HL-60 (cell line): Measurements from ENCODE around the gene PKIB.
A peak's percentile ranks its signal among the peaks of the same experiment; 100 is the strongest.

Experiments used
- GABPA ChIP-seq: IDR thresholded peaks from 2 replicates; pipeline ENCODE4 v1.6.1; 2012; ENCODE audit warnings: low read depth
- POLR2AphosphoS5 ChIP-seq: IDR thresholded peaks from 2 replicates; pipeline ENCODE4 v1.6.1; 2012; ENCODE audit warnings: low read depth
- SPI1 ChIP-seq: IDR thresholded peaks from 2 replicates; pipeline ENCODE4 v1.6.1; 2012; ENCODE audit warnings: low read depth, mild to moderate bottlenecking, borderline replicate concordance
- TF ChIP-seq, protein P1 (sequence below): IDR thresholded peaks from one replicate; pipeline ENCODE4 v1.5.1; 2011; ENCODE audit warnings: low read length, control low read depth, inconsistent platforms; ENCODE audit not compliant: insufficient read depth
- TF ChIP-seq, protein P2 (sequence below): IDR thresholded peaks from 2 replicates; pipeline ENCODE4 v1.6.1; 2012; ENCODE audit warnings: low read depth; ENCODE audit not compliant: insufficient replicate concordance

DNA sequence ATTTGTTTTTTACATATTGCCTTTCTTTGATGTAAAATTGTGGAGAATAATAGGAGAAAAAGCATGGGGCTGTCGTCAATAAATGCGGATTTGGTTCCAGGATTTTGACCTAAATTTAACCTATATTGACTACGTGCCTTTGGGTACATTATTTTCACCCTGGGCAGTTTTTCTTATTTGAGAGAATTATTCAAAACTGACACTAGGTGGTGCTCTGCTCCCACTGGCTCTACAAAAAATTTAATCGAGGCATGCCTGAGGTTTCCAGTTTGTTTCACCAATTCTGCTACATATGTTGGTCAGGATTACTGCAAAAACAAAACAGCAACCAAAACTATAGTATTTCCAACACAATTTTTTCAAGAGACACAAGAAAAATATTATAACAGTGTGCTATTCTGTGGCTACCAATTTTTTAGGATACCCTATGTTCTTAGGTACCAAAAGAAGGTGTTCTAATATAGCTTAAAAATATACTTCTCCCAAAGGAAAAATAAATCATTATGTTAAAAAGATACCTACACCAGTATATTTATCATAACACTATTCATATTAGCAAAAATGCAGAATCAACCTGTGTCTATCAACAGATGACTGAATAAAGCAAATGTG, 120.7 kb downstream of the PKIB start:
- TF ChIP-seq, protein P1, sequence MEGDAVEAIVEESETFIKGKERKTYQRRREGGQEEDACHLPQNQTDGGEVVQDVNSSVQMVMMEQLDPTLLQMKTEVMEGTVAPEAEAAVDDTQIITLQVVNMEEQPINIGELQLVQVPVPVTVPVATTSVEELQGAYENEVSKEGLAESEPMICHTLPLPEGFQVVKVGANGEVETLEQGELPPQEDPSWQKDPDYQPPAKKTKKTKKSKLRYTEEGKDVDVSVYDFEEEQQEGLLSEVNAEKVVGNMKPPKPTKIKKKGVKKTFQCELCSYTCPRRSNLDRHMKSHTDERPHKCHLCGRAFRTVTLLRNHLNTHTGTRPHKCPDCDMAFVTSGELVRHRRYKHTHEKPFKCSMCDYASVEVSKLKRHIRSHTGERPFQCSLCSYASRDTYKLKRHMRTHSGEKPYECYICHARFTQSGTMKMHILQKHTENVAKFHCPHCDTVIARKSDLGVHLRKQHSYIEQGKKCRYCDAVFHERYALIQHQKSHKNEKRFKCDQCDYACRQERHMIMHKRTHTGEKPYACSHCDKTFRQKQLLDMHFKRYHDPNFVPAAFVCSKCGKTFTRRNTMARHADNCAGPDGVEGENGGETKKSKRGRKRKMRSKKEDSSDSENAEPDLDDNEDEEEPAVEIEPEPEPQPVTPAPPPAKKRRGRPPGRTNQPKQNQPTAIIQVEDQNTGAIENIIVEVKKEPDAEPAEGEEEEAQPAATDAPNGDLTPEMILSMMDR: peak; percentile 20
- TF ChIP-seq, protein P2, sequence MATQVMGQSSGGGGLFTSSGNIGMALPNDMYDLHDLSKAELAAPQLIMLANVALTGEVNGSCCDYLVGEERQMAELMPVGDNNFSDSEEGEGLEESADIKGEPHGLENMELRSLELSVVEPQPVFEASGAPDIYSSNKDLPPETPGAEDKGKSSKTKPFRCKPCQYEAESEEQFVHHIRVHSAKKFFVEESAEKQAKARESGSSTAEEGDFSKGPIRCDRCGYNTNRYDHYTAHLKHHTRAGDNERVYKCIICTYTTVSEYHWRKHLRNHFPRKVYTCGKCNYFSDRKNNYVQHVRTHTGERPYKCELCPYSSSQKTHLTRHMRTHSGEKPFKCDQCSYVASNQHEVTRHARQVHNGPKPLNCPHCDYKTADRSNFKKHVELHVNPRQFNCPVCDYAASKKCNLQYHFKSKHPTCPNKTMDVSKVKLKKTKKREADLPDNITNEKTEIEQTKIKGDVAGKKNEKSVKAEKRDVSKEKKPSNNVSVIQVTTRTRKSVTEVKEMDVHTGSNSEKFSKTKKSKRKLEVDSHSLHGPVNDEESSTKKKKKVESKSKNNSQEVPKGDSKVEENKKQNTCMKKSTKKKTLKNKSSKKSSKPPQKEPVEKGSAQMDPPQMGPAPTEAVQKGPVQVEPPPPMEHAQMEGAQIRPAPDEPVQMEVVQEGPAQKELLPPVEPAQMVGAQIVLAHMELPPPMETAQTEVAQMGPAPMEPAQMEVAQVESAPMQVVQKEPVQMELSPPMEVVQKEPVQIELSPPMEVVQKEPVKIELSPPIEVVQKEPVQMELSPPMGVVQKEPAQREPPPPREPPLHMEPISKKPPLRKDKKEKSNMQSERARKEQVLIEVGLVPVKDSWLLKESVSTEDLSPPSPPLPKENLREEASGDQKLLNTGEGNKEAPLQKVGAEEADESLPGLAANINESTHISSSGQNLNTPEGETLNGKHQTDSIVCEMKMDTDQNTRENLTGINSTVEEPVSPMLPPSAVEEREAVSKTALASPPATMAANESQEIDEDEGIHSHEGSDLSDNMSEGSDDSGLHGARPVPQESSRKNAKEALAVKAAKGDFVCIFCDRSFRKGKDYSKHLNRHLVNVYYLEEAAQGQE: no peak
- no peak for TF ChIP-seq POLR2AphosphoS5
- TF ChIP-seq SPI1: no peak
- TF ChIP-seq GABPA: no peak
